ENCODE data around the gene BCL11A. TPM values are rescaled to one million over a fixed set of nuclear protein-coding genes. Genes with fewer than 3 reads are reported as not detected.

Gene BCL11A
- total RNA-seq, 4 donors from 2014 or later, result 1.5 to 8.8 (median 3.2) TPM

DNA sequence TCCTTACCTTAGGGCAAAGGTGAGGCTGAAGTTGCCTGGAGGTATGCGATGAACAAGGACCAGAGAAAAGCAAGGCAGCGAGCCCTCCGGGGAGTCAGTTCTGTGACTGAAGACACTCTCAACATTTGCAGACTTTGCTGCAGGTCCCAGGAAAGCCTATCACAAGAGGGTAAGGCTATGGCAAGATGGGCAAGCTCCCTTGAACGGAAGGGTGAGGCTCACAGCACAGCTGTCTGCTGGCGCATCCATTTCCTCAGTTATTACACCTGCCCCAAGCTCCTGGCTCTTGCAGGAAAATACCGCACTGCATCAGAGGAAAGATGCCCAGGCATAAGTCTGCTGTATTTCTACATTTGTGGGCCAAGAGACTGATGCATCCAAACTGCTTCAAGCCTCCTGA lies 141.4 kb downstream of the BCL11A start:
- Histone ChIP-seq H3K4me1 (no peaks in the 10 kb centered on the region), H3K27me3 (no peaks in the 10 kb centered on the region), H3K4me3 (no peak overlapping the region), H3K27ac (no peak overlapping the region), H3K9me3 (no peaks in the 10 kb centered on the region), H3K36me3 (no peaks in the 10 kb centered on the region)
- TF ChIP-seq, protein P1, sequence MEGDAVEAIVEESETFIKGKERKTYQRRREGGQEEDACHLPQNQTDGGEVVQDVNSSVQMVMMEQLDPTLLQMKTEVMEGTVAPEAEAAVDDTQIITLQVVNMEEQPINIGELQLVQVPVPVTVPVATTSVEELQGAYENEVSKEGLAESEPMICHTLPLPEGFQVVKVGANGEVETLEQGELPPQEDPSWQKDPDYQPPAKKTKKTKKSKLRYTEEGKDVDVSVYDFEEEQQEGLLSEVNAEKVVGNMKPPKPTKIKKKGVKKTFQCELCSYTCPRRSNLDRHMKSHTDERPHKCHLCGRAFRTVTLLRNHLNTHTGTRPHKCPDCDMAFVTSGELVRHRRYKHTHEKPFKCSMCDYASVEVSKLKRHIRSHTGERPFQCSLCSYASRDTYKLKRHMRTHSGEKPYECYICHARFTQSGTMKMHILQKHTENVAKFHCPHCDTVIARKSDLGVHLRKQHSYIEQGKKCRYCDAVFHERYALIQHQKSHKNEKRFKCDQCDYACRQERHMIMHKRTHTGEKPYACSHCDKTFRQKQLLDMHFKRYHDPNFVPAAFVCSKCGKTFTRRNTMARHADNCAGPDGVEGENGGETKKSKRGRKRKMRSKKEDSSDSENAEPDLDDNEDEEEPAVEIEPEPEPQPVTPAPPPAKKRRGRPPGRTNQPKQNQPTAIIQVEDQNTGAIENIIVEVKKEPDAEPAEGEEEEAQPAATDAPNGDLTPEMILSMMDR (IDR thresholded peaks at IDR 0.05), result no peak
- TF ChIP-seq POLR2A (IDR thresholded peaks at IDR 0.05), result no peak
- no peak for DNase-seq
- intact Hi-C loops (cut with DNase I; ENCODE audit: low total_unique reads), result no loop called here

DNA sequence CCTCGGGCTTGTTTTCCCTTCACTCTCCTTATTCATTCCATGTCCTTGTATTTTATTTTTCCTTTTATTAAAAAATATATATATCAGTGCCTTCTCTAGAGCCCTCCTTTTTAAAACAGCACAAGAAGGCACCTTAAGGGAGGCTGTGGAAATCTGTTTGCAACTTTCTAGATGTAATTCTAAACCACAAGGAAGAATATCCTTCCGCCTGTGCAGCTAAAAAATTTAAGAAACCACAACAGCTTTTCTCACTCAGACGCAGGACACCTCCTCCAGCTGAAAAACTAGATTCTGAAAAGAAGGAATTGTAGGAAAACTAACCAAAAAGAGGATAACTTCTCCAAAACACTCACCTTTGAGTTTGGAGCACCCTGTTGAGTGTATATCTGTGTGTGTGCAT lies 142.2 kb downstream of the BCL11A start:
- DNase-seq, result no peak
- Histone ChIP-seq H3K4me1 (no peaks in the 10 kb centered on the region), H3K27ac (no peak overlapping the region)

DNA sequence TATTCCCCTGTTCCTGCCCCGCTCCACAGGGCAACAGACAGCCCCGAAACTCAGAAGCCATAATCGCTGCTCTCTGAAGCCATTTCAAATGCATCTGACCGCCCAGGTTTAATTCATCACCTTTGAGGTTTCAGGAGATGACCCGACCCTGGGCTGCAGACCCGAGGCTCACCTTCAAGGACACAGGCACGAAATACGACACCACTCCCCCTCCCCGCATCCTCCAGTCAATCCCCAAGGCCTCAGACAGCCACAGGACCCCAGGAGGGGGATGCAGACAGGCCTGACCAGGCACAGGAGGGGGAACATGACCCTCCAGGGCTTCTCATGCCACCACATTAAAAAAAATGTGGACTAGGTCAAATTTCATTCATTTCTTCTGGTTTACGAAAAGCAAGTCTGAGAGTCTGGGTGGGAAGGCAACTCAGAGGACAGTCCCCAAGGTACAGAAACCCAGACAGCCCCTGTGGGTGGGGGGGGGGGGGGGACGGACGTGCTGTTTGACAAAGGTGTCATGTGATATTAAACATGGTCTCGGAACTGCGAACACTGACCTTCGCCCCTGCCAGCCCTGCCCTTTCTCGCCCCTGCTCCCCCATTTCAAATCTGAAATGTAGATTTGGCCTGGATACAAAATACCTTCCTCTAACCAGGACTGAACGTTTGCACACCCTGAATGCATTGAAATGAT lies 142.9 kb downstream of the BCL11A start:
- Histone ChIP-seq H3K9me3 (no peaks in the 10 kb centered on the region), H3K36me3 (no peaks in the 10 kb centered on the region), H3K4me3 (no peak overlapping the region), H3K27me3 (no peaks in the 10 kb centered on the region), H3K27ac (no peak overlapping the region), H3K4me1 (no peaks in the 10 kb centered on the region)
- intact Hi-C loops (cut with DNase I; ENCODE audit: low total_unique reads), result no loop called here
- no peak for DNase-seq
- TF ChIP-seq POLR2A (IDR thresholded peaks at IDR 0.05), result no peak
- TF ChIP-seq, protein P1 (IDR thresholded peaks at IDR 0.05), result no peak

More for the DNA sequence above, 142.2 kb downstream of the BCL11A start:
- intact Hi-C loops (cut with DNase I; ENCODE audit: low total_unique reads), result no loop called here
- no peaks in the 10 kb centered on the region for H3K9me3 ChIP-seq
- no peaks in the 10 kb centered on the region for H3K27me3 ChIP-seq
- H3K36me3 ChIP-seq, result no peaks in the 10 kb centered on the region
- TF ChIP-seq, protein P1 (IDR thresholded peaks at IDR 0.05), result no peak
- TF ChIP-seq POLR2A (IDR thresholded peaks at IDR 0.05), result no peak
- H3K4me3 ChIP-seq, result no peak overlapping the region

DNA sequence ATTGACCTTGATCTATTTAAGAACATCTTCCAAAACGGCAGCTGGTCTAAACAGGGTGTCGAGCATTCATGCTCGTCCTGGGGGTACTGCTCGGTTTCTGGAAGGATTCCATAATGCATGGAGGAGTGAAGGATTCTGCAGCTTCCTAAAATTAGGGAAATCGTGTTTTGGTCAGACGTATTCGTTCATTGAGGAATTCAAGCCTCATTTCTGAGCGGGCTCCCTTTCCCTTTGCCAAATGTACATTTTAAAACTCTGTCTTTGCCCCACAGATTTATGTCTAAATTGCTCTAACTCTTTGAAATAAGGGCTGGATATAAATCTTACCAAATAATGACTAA lies 144.0 kb downstream of the BCL11A start:
- Histone ChIP-seq H3K36me3 (no peaks in the 10 kb centered on the region), H3K9me3 (no peaks in the 10 kb centered on the region), H3K4me3 (no peak overlapping the region), H3K4me1 (no peaks in the 10 kb centered on the region), H3K27ac (no peak overlapping the region), H3K27me3 (no peaks in the 10 kb centered on the region)
- DNase-seq, result no peak
- TF ChIP-seq POLR2A (IDR thresholded peaks at IDR 0.05), result no peak
- TF ChIP-seq, protein P1 (IDR thresholded peaks at IDR 0.05), result no peak
- intact Hi-C loops (cut with DNase I; ENCODE audit: low total_unique reads), result no loop called here

DNA sequence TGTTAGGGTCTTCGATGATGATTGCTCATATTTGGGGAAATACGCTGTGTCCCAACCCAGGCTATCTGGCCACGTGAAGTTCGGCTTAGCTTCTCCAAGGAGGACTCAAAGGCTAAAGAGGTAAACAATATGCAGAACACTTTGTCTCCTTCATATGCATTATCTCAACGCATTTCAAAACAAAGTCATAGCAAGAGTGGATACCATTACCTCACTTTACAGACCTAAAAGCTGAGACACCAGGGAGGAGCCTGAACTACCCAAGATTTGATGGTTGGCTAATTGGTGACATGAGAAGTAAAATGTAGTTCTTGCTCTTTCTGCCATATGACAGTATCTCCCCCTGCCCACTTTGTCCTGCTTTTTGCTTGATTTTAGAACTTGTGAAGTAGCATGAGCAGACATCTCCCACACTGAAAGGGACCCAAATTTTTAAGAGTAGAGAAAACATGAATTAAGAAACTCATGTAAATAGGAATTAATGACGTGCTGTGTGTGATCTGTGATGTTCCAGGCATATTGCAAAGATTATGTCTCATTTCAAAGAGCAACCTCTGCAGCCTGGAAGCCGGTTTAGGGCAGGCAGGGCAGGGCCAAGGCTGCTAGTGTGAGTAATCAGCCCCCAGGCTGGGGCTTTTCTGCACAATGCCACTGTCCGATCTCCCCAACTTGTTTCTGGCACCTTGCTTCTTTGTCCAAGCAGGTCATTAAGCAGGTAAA lies 144.5 kb downstream of the BCL11A start:
- no peak for TF ChIP-seq POLR2A (IDR thresholded peaks at IDR 0.05)
- TF ChIP-seq, protein P1 (IDR thresholded peaks at IDR 0.05), result no peak
- no peak for DNase-seq
- intact Hi-C loops (cut with DNase I; ENCODE audit: low total_unique reads), result no loop called here

More for the DNA sequence above, 144.5 kb downstream of the BCL11A start:
- Histone ChIP-seq H3K27ac (no peak overlapping the region), H3K36me3 (no peaks in the 10 kb centered on the region), H3K27me3 (no peaks in the 10 kb centered on the region), H3K9me3 (no peaks in the 10 kb centered on the region), H3K4me3 (no peak overlapping the region), H3K4me1 (no peaks in the 10 kb centered on the region)
